ENCODE measurements around the gene IGFN1.

- no peak for TF ChIP-seq CTCF (conservative IDR thresholded peaks at IDR 0.05; ENCODE audit: low read depth, low read length)
- no peak for TF ChIP-seq POLR2A (IDR thresholded peaks at IDR 0.05; ENCODE audit: low read depth, low read length)
- TF ChIP-seq CEBPB (IDR thresholded peaks at IDR 0.05; ENCODE audit: low read depth, low read length): no peak
- TF ChIP-seq RAD21 (IDR thresholded peaks at IDR 0.05; ENCODE audit: low read length): no peak
These were observed 34.3 kb upstream of the IGFN1 start for GRCh38 chr1:201156346-201156745.
